ENCODE data around the gene KRT76.

Gene KRT76

GRCh38 chr12:52748578-52748977, 28.6 kb downstream of the KRT76 start:
- no peak overlapping the region for H3K4me3 ChIP-seq (replicated peaks; ENCODE audit: insufficient read depth, low read length)
- no peak overlapping the region for H3K27ac ChIP-seq (replicated peaks)
- H3K27me3 ChIP-seq (ENCODE audit: insufficient read depth, poor library complexity, severe bottlenecking): no peaks in the 10 kb centered on the region
- DNase-seq (ENCODE audit: low read depth in 1 of 2, low spot score in 1 of 2): no peak
- TF ChIP-seq CTCF (IDR thresholded peaks at IDR 0.05; ENCODE audit: insufficient read depth, low read length) (no peak), POLR2AphosphoS5 (IDR thresholded peaks at IDR 0.05; ENCODE audit: low read depth) (no peak), SPI1 (IDR thresholded peaks at IDR 0.05; ENCODE audit: borderline replicate concordance, low read depth) (no peak), GABPA (IDR thresholded peaks at IDR 0.05; ENCODE audit: low read depth) (no peak)
- TF ChIP-seq, protein P1, sequence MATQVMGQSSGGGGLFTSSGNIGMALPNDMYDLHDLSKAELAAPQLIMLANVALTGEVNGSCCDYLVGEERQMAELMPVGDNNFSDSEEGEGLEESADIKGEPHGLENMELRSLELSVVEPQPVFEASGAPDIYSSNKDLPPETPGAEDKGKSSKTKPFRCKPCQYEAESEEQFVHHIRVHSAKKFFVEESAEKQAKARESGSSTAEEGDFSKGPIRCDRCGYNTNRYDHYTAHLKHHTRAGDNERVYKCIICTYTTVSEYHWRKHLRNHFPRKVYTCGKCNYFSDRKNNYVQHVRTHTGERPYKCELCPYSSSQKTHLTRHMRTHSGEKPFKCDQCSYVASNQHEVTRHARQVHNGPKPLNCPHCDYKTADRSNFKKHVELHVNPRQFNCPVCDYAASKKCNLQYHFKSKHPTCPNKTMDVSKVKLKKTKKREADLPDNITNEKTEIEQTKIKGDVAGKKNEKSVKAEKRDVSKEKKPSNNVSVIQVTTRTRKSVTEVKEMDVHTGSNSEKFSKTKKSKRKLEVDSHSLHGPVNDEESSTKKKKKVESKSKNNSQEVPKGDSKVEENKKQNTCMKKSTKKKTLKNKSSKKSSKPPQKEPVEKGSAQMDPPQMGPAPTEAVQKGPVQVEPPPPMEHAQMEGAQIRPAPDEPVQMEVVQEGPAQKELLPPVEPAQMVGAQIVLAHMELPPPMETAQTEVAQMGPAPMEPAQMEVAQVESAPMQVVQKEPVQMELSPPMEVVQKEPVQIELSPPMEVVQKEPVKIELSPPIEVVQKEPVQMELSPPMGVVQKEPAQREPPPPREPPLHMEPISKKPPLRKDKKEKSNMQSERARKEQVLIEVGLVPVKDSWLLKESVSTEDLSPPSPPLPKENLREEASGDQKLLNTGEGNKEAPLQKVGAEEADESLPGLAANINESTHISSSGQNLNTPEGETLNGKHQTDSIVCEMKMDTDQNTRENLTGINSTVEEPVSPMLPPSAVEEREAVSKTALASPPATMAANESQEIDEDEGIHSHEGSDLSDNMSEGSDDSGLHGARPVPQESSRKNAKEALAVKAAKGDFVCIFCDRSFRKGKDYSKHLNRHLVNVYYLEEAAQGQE (IDR thresholded peaks at IDR 0.05; ENCODE audit: insufficient replicate concordance, low read depth): no peak

GRCh38 chr12:52745554-52745953, 31.6 kb downstream of the KRT76 start:
- no peak overlapping the region for H3K27ac ChIP-seq (replicated peaks)
- TF ChIP-seq GABPA (IDR thresholded peaks at IDR 0.05; ENCODE audit: low read depth): no peak
- TF ChIP-seq SPI1 (IDR thresholded peaks at IDR 0.05; ENCODE audit: borderline replicate concordance, low read depth): no peak
- no peak for TF ChIP-seq POLR2AphosphoS5 (IDR thresholded peaks at IDR 0.05; ENCODE audit: low read depth)
- no peak for TF ChIP-seq CTCF (IDR thresholded peaks at IDR 0.05; ENCODE audit: insufficient read depth, low read length)
- TF ChIP-seq, protein P1 (IDR thresholded peaks at IDR 0.05; ENCODE audit: insufficient replicate concordance, low read depth): no peak
- no peaks in the 10 kb centered on the region for H3K27me3 ChIP-seq (ENCODE audit: insufficient read depth, poor library complexity, severe bottlenecking)
- DNase-seq (ENCODE audit: low read depth in 1 of 2, low spot score in 1 of 2): no peak
- H3K4me3 ChIP-seq (replicated peaks; ENCODE audit: insufficient read depth, low read length): no peak overlapping the region

- TF ChIP-seq, protein P1 (IDR thresholded peaks at IDR 0.05; ENCODE audit: insufficient replicate concordance, low read depth): no peak
- TF ChIP-seq CTCF (IDR thresholded peaks at IDR 0.05; ENCODE audit: insufficient read depth, low read length) (no peak), SPI1 (IDR thresholded peaks at IDR 0.05; ENCODE audit: borderline replicate concordance, low read depth) (no peak), POLR2AphosphoS5 (IDR thresholded peaks at IDR 0.05; ENCODE audit: low read depth) (no peak), GABPA (IDR thresholded peaks at IDR 0.05; ENCODE audit: low read depth) (no peak)
- no peaks in the 10 kb centered on the region for H3K27me3 ChIP-seq (ENCODE audit: insufficient read depth, poor library complexity, severe bottlenecking)
- DNase-seq (ENCODE audit: low read depth in 1 of 2, low spot score in 1 of 2): no peak
- H3K4me3 ChIP-seq (replicated peaks; ENCODE audit: insufficient read depth, low read length): no peak overlapping the region
- H3K27ac ChIP-seq (replicated peaks): no peak overlapping the region
These were observed 32.5 kb downstream of the KRT76 start for GRCh38 chr12:52744493-52745156.

Measured in HL-60 (cell line).